HG03432 (cell line): Measurements from ENCODE around the gene FADS6.

Experiments used
- ATAC-seq: cut with Tn5 transposase; IDR thresholded peaks from one replicate; pipeline ENCODE4 v1.9.1; 2021; ENCODE audit warnings: mild to moderate bottlenecking, moderate library complexity; ENCODE audit not compliant: unreplicated experiment

Gene FADS6

GRCh38 chr17:74833501-74834377, 59.7 kb downstream of the FADS6 start:
- peak; percentile 39 for ATAC-seq

GRCh38 chr17:74832421-74832820, 61.0 kb downstream of the FADS6 start:
- no peak for ATAC-seq

GRCh38 chr17:74831444-74832146, 61.8 kb downstream of the FADS6 start:
- no peak for ATAC-seq

- ATAC-seq = no peak
Measured at GRCh38 chr17:74830861-74831260, 62.6 kb downstream of the FADS6 start.

- no peak for ATAC-seq
Measured at GRCh38 chr17:74827800-74828199, 65.6 kb downstream of the FADS6 start.
